HepG2 (cell line): ENCODE results near the gene CKAP5. TPM values are rescaled to one million over a fixed set of nuclear protein-coding genes. Genes with fewer than 3 reads are reported as not detected.

ENCODE experiments used
- ATF1 ChIP-seq: IDR thresholded peaks from 2 replicates; pipeline ENCODE4 v1.6.1; 2016; ENCODE audit warnings: mild to moderate bottlenecking, control low read depth
- CEBPZ ChIP-seq: IDR thresholded peaks from 2 replicates; pipeline ENCODE4 v1.6.1; 2012; ENCODE audit warnings: low read length, improper control_type of control experiment
- E2F1 ChIP-seq: sonication (generic); formaldehyde crosslinking; IDR thresholded peaks from 2 replicates; pipeline ENCODE4 v1.5.0; 2020; ENCODE audit warnings: missing genetic modification reagents
- GABPB1 ChIP-seq: IDR thresholded peaks from 2 replicates; pipeline ENCODE4 v1.6.1; 2016; ENCODE audit warnings: mild to moderate bottlenecking, missing genetic modification reagents, moderate library complexity, missing compliant biosample characterization
- HMGXB4 ChIP-seq, 2 experiments: sonication (generic) in 1 of 2; formaldehyde crosslinking in 1 of 2; IDR thresholded peaks; 2 replicates each; pipeline versions ENCODE4 v1.4.0 to v1.6.1; 2018 to 2020; ENCODE audit warnings: missing genetic modification reagents in 2 of 2, borderline replicate concordance in 1 of 2, low read depth in 1 of 2, mild to moderate bottlenecking in 1 of 2, missing biosample characterization in 1 of 2
- LCORL ChIP-seq, 2 experiments: fragments of 450-650 bp in 1 of 2; sonication (generic) in 1 of 2; formaldehyde crosslinking in 1 of 2; IDR thresholded peaks; 2 replicates each; pipeline versions ENCODE4 v1.5.0 to v1.6.1; 2017 to 2020; ENCODE audit warnings: antibody characterized with exemption in 1 of 2, missing genetic modification reagents in 1 of 2
- MAZ ChIP-seq, 2 experiments: sonication (generic) in 1 of 2; formaldehyde crosslinking in 1 of 2; IDR thresholded peaks; 2 replicates each; pipeline versions ENCODE4 v1.5.0 to v1.6.1; 2012 to 2020; ENCODE audit warnings: low read depth in 2 of 2, mild to moderate bottlenecking in 2 of 2, borderline replicate concordance in 1 of 2, improper control_type of control experiment in 1 of 2, low read length in 1 of 2, missing genetic modification reagents in 1 of 2, moderate library complexity in 1 of 2
- MYPOP ChIP-seq: sonication (generic); formaldehyde crosslinking; IDR thresholded peaks from 2 replicates; pipeline ENCODE4 v1.8.1; 2023; ENCODE audit warnings: mild to moderate bottlenecking, moderate library complexity, missing genetic modification reagents
- PLRG1 ChIP-seq: fragments of 450-650 bp; conservative IDR thresholded peaks from 2 replicates; pipeline ENCODE4 v1.6.1; 2016
- PPARG ChIP-seq: conservative IDR thresholded peaks from 2 replicates; pipeline ENCODE4 v1.6.1; 2016; ENCODE audit warnings: missing biosample characterization, missing genetic modification reagents
- RBM39 ChIP-seq: fragments of 200-400 bp; formaldehyde crosslinking; IDR thresholded peaks from one replicate; pipeline ENCODE4 v1.6.1; 2018; ENCODE audit warnings: antibody characterized with exemption, mild to moderate bottlenecking, low read depth, low read length; ENCODE audit not compliant: poor library complexity, severe bottlenecking
- REPIN1 ChIP-seq: sonication (generic); formaldehyde crosslinking; IDR thresholded peaks from 2 replicates; pipeline ENCODE4 v1.8.0; 2022; ENCODE audit warnings: missing genetic modification reagents, low read depth, mild to moderate bottlenecking, borderline replicate concordance
- TBX2 ChIP-seq: sonication (generic); formaldehyde crosslinking; IDR thresholded peaks from 2 replicates; pipeline ENCODE4 v1.5.0; 2020; ENCODE audit warnings: missing genetic modification reagents, mild to moderate bottlenecking, borderline replicate concordance
- ZBTB43 ChIP-seq: sonication (generic); formaldehyde crosslinking; conservative IDR thresholded peaks from 2 replicates; pipeline ENCODE4 v1.4.0; 2020; ENCODE audit warnings: missing genetic modification reagents
- ZIK1 ChIP-seq: sonication (generic); formaldehyde crosslinking; IDR thresholded peaks from 2 replicates; pipeline ENCODE4 v1.5.0; 2020; ENCODE audit warnings: mild to moderate bottlenecking, low read depth, missing genetic modification reagents, borderline replicate concordance
- ZNF121 ChIP-seq: sonication (generic); formaldehyde crosslinking; IDR thresholded peaks from 2 replicates; pipeline ENCODE4 v1.5.0; 2020; ENCODE audit warnings: mild to moderate bottlenecking, missing genetic modification reagents
- ZNF136 ChIP-seq: sonication (generic); formaldehyde crosslinking; IDR thresholded peaks from 2 replicates; pipeline ENCODE4 v1.8.1; 2022; ENCODE audit warnings: low read depth, mild to moderate bottlenecking, moderate library complexity, missing genetic modification reagents
- ZNF343 ChIP-seq: sonication (generic); formaldehyde crosslinking; IDR thresholded peaks from 2 replicates; pipeline ENCODE4 v1.4.0; 2020; ENCODE audit warnings: mild to moderate bottlenecking, missing genetic modification reagents
- polyA plus RNA-seq, 8 experiments: library from polyadenylated mRNA; depleted of rRNA in 3 of 8; stranded (reverse) in 7 of 8; unstranded in 1 of 8; fragments of >200 nt; fragmentation: Illumina TruSeq in 4 of 8; extraction: Trizol in 4 of 8; gene quantifications; 2 replicates each; pipeline versions ENCODE4 v1.2.1 to v1.2.3, GENCODE V29; 2011 to 2016; ENCODE audit warnings: low read depth in 4 of 8, missing spikeins in 1 of 8, mixed read lengths in 1 of 8; ENCODE audit not compliant: insufficient read depth in 1 of 8
- total RNA-seq, 5 experiments: library from RNA; depleted of rRNA; stranded (reverse); fragments of >200 nt; fragmentation: Illumina TruSeq; extraction: Trizol; gene quantifications; 2 replicates each; pipeline ENCODE4 v1.2.3, GENCODE V29; 2016; ENCODE audit warnings: low read depth in 1 of 5

CKAP5 gene
- total and polyA plus RNA-seq, 2 of the 13 experiments (the other 11 are each of a cell fraction or from before 2014, with no cell fraction given): 79.2 to 103 TPM

GRCh38 chr11:46700241-46701077 is 145.6 kb downstream of the CKAP5 start, which contains the start of the genes ARHGAP1 and ZNF408 (continued):
- TF ChIP-seq CEBPZ (no peak), HMGXB4 (CRISPR knock-in tag; IDR thresholded peaks at IDR 0.05; ENCODE audit: borderline replicate concordance in 1 of 2, low read depth in 1 of 2) (peak; percentile 80 to 85; a peak in 2 of 4 replicates), E2F1 (CRISPR knock-in tag) (no peak), ZBTB43 (no peak), LCORL (IDR thresholded peaks at IDR 0.05) (no peak), LCORL (CRISPR knock-in tag; IDR thresholded peaks at IDR 0.05) (peak; percentile 36; the same call in 1 of the 2 replicates), ATF1 (CRISPR knock-in tag) (peak; percentile 74), REPIN1 (peak; percentile 91), TBX2 (CRISPR knock-in tag) (peak; percentile 74), RBM39 (peak; percentile 81), ZNF136 (0 out of 2 replicates have a peak, but pooled peaks have one; percentile 20), PLRG1 (no peak), ZNF343 (CRISPR knock-in tag) (peak; percentile 76), GABPB1 (CRISPR knock-in tag) (peak; percentile 98), ZIK1 (CRISPR knock-in tag) (peak; percentile 40; the same call in 1 of the 2 replicates), MAZ (IDR thresholded peaks at IDR 0.05; ENCODE audit: borderline replicate concordance, low read depth, low read length) (peak; percentile 77; the same call in 1 of the 2 replicates), MAZ (CRISPR knock-in tag; IDR thresholded peaks at IDR 0.05; ENCODE audit: low read depth) (peak; percentile 84), ZNF121 (CRISPR knock-in tag) (no peak), MYPOP (peak; percentile 70; the same call in 1 of the 2 replicates), PPARG (CRISPR knock-in tag) (0 out of 2 replicates have a peak, but pooled peaks have one; percentile 16)
